DND-41 (cell line): Measurements from ENCODE around the gene PTPRG.

ENCODE experiments used
- CTCF ChIP-seq: IDR thresholded peaks from 2 replicates; pipeline ENCODE4 v1.5.1; 2012; ENCODE audit warnings: borderline replicate concordance, low read length, moderate library complexity, mild to moderate bottlenecking; ENCODE audit not compliant: poor library complexity, severe bottlenecking; ENCODE audit errors: extremely low read depth
- EZH2 ChIP-seq: IDR thresholded peaks from 3 replicates; pipeline ENCODE4 v1.6.1; 2012; ENCODE audit warnings: borderline replicate concordance, low read depth, mild to moderate bottlenecking, moderate library complexity, low read length, inconsistent platforms; ENCODE audit not compliant: severe bottlenecking

DNA sequence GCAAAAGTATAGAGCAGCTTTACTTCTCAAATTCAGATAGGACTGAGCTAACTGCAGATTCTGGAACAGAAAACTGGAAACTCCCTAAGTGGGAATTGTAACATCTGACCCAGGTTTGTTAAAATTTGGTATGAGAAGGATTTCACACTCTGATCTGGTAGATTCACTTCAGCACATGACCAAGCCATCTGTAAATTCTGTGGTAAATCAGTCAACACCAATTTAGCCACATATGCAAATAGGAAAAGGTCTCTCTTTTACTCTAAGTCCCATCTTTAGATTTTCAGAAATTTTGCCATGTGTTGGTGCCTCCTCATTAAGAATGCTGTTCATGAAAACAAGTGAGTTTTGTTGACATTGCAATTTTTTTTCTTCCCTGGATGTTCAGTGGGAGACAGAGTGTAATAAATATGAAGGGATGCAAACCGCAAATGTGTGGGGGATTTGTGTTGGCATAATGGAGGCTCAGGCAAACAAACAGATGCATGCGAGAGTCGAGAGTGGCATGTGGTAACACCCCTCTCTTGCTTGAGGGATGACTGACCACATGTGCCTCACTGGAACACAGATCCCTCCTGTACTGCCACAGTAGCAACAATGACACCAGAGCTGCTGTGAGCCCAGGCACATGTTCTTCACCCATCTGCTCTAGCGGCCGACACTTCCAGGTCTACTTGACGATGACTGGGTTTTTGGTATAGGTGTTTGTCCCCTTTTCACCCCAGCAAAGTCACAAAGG lies 665.4 kb downstream of the PTPRG start:
- TF ChIP-seq CTCF (no peak), EZH2 (no peak)
